ENCODE data around the gene BEAN1.

DNA sequence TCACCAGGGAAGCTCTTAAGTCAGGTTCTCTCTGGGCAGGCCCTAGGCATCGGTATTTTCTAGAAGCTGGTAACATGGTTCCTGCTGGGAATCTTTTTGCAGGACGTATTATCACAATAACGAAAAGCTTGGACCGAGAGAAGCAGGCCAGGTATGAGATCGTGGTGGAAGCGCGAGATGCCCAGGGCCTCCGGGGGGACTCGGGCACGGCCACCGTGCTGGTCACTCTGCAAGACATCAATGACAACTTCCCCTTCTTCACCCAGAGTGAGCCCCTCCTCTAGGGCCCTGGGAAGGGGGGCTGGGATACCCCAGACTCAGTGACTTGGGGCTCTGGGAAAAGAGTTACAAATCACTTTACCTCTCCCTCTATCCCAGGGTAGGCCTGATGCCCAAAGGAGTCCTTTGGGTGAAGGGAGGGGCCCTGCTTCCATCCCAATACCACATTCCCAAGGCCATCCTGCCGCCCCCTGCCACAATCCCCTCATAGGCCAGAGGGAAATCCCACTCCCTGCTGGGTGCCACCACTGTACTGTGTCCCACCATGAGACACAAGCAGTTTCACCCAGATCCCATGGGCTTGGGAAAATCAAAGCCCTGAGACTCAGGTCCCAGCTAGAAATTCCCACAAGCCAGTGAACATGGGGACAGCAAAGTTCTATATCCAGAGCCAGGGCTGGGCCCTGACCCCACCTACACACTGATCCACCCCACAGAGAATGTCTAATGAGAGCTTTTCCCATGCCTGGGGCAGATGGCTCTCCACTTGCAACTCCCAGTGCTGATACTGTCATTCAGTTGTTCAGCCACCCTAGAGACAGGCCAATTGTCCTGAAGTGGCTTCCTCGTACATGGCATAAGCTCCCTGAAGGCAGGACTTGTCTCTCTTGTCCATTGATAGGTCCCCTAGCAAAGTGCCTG is 37.6 kb upstream of the BEAN1 start:
- TF ChIP-seq, protein P1, sequence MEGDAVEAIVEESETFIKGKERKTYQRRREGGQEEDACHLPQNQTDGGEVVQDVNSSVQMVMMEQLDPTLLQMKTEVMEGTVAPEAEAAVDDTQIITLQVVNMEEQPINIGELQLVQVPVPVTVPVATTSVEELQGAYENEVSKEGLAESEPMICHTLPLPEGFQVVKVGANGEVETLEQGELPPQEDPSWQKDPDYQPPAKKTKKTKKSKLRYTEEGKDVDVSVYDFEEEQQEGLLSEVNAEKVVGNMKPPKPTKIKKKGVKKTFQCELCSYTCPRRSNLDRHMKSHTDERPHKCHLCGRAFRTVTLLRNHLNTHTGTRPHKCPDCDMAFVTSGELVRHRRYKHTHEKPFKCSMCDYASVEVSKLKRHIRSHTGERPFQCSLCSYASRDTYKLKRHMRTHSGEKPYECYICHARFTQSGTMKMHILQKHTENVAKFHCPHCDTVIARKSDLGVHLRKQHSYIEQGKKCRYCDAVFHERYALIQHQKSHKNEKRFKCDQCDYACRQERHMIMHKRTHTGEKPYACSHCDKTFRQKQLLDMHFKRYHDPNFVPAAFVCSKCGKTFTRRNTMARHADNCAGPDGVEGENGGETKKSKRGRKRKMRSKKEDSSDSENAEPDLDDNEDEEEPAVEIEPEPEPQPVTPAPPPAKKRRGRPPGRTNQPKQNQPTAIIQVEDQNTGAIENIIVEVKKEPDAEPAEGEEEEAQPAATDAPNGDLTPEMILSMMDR (IDR thresholded peaks at IDR 0.05) = no peak
- no peak for TF ChIP-seq POLR2A (IDR thresholded peaks at IDR 0.05)

Data from adrenal gland (tissue), 5 donors.